Esophagus squamous epithelium (tissue), 5 donors: ENCODE data around the gene ZDHHC14. TPM values are rescaled to one million over a fixed set of nuclear protein-coding genes. Genes with fewer than 3 reads are reported as not detected.
A peak's percentile ranks its signal among the peaks of the same experiment; 100 is the strongest.

ENCODE experiments used
- DNase-seq: peaks from one replicate; lab custom pipeline; 2025; lab: John Stamatoyannopoulos, UW
- H3K27ac ChIP-seq, 4 donors: fragments of 200-600 bp; sonication (generic); one replicate each; pipeline ENCODE4 v1.5.1; 2016 to 2019; ENCODE audit warnings: mild to moderate bottlenecking in 1 of 4
- H3K27me3 ChIP-seq, 4 donors: fragments of 200-600 bp; sonication (generic); 1 replicate in 3 of 4; 2 replicates in 1 of 4; pipeline versions ENCODE4 v1.5.1 to v1.6.0; 2017 to 2021; ENCODE audit warnings: antibody characterized with exemption in 1 of 4
- H3K36me3 ChIP-seq, 3 donors: fragments of 200-600 bp; sonication (generic); one replicate each; pipeline ENCODE4 v1.5.1; 2016 to 2019
- H3K4me1 ChIP-seq, 3 donors: fragments of 200-600 bp; sonication (generic); one replicate each; pipeline ENCODE4 v1.5.1; 2017 to 2019
- H3K4me3 ChIP-seq, 4 donors: fragments of 200-600 bp; sonication (generic); 1 replicate in 3 of 4; 2 replicates in 1 of 4; pipeline ENCODE4 v1.5.1; 2016 to 2019; ENCODE audit warnings: mild to moderate bottlenecking in 2 of 4, moderate library complexity in 1 of 4
- H3K9me3 ChIP-seq, 3 donors: fragments of 200-600 bp; sonication (generic); one replicate each; pipeline ENCODE4 v1.5.1; 2016 to 2019
- POLR2A ChIP-seq, 4 donors: fragments of 450-650 bp; IDR thresholded peaks; one replicate each; pipeline ENCODE4 v1.6.1; 2017; ENCODE audit warnings: antibody characterized with exemption in 4 of 4, mild to moderate bottlenecking in 4 of 4, moderate library complexity in 3 of 4
- WGBS, 2 donors: methylation state at CpG; one replicate each; pipeline ENCODE4 v1.1.5; 2018; 5-methylcytosine and 5-hydroxymethylcytosine counted together
- intact Hi-C: fragments of 100-400 bp; cut with DNase I; formaldehyde crosslinking; loops from one replicate; pipeline ENCODE4 v1.15.0; 2022
- total RNA-seq, 4 donors: library from RNA; depleted of rRNA; stranded (reverse); fragments of >200 nt; gene quantifications; one replicate each; pipeline ENCODE4 v1.1.0, GENCODE V29; 2016
- TF ChIP-seq, protein P1 (sequence below), 6 experiments: fragments of 450-650 bp in 4 of 6; fragments of 200-600 bp in 2 of 6; sonication (generic) in 2 of 6; IDR thresholded peaks; one replicate each; pipeline ENCODE4 v1.5.1; 2016 to 2019; ENCODE audit warnings: antibody characterized with exemption in 6 of 6, mild to moderate bottlenecking in 4 of 6, moderate library complexity in 4 of 6
- donor health status: DM: yes; HTN: yes; CAD: no.

The ZDHHC14 gene
- total RNA-seq, 4 donors from 2014 or later, result 6.1 to 15.6 (median 6.9) TPM

- Histone ChIP-seq H3K4me3 (peak overlapping the region; percentile 88 to 97 (median 96)), H3K27ac (peak overlapping the region; percentile 89 to 95 (median 92)), H3K27me3 (no peaks in the 10 kb centered on the region), H3K9me3 (no peaks in the 10 kb centered on the region), H3K36me3 (no peaks in the 10 kb centered on the region), H3K4me1 (peaks cover 5 to 29% (median 14%) of the 10 kb centered on the region in 3 donors)
- DNase-seq, result peak; percentile 65
- WGBS, 2 donors, result 0 to 1% methylated on average over 6 to 15 of the region's 45 CpGs
- intact Hi-C loops, result no loop called here
- TF ChIP-seq, protein P1, sequence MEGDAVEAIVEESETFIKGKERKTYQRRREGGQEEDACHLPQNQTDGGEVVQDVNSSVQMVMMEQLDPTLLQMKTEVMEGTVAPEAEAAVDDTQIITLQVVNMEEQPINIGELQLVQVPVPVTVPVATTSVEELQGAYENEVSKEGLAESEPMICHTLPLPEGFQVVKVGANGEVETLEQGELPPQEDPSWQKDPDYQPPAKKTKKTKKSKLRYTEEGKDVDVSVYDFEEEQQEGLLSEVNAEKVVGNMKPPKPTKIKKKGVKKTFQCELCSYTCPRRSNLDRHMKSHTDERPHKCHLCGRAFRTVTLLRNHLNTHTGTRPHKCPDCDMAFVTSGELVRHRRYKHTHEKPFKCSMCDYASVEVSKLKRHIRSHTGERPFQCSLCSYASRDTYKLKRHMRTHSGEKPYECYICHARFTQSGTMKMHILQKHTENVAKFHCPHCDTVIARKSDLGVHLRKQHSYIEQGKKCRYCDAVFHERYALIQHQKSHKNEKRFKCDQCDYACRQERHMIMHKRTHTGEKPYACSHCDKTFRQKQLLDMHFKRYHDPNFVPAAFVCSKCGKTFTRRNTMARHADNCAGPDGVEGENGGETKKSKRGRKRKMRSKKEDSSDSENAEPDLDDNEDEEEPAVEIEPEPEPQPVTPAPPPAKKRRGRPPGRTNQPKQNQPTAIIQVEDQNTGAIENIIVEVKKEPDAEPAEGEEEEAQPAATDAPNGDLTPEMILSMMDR (IDR thresholded peaks at IDR 0.05), result peak in 1 of 6 experiments; percentile 4
- peak in 1 of 4 donors; percentile 30 for TF ChIP-seq POLR2A (IDR thresholded peaks at IDR 0.05)
Observed at GRCh38 chr6:157379656-157380457, 1.1 kb upstream of the ZDHHC14 start.

DNA sequence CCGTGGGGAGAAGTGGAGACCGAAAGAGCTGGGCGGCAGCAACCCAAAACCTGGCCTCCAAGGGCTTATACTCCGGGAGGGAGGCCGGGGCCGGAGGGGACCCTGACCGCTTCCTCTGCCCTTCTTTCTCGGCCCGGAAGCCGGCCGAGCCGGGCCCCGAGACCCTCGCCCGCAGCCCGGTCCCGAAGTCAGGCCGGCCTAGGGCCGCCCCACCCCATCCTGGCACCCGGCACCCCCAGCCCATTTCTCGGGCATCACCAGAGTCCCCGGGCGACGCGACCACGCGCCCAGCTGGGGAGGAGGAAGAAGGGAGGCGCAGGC is 572 bp upstream of the ZDHHC14 start:
- H3K36me3 ChIP-seq, result no peaks in the 10 kb centered on the region
- WGBS, 2 donors, result 0% methylated on average over 6 of the region's 28 CpGs; no CpG with 5 or more reads in 1 of the 2 donors
- H3K4me1 ChIP-seq, result peaks cover 5 to 29% (median 14%) of the 10 kb centered on the region in 3 donors
- intact Hi-C loops, result no loop called here
- no peaks in the 10 kb centered on the region for H3K27me3 ChIP-seq
- H3K9me3 ChIP-seq, result no peaks in the 10 kb centered on the region
- peak overlapping the region; percentile 89 to 95 (median 92) for H3K27ac ChIP-seq
- H3K4me3 ChIP-seq, result peak overlapping the region; percentile 88 to 97 (median 96)
- no peak for DNase-seq
- TF ChIP-seq, protein P1 (IDR thresholded peaks at IDR 0.05), result no peak
- no peak for TF ChIP-seq POLR2A (IDR thresholded peaks at IDR 0.05)

DNA sequence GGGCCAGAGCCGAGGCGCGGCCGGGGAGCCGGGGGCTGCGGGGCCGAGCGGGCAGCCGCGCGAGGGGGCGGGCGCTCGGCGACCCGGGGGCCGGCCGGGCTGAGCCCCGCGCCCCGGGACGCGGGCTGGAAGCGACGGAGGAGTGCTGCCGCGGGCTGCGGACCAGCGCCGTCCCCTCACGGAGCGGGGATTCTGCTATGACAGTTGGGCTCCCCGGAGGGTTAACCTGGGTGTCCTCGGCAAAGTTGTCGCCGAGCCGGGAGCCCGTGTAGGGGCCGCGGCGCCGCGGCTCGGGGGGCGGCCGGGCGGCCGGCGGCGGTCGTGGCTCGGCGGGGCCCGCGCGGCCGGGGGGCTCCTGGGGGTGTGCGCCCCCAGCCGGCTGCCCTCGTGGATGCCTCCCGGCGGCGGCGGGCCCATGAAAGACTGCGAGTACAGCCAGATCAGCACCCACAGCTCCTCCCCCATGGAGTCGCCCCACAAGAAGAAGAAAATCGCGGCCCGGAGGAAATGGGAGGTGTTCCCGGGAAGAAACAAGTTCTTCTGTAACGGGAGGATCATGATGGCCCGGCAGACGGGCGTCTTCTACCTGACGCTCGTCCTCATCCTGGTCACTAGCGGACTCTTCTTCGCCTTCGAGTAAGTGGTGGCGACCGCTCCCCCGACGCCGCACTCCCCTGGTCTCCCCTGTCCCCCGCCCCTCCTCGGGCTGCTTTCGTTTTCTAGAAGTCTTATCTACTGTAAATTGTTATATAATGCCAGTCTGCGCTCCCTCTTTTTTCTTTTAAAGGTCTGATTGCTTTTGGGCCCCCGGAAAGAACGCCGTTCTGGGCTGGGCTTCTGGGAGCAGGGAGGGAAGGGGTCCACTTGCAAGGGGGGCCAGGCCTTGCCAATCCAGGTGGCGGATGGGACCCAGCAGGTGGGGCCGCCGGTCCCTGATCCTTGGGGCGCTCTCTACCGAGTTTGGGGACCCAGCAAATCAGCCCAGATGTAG is 936 bp downstream of the ZDHHC14 start:
- intact Hi-C loops, result no loop called here
- Histone ChIP-seq H3K4me3 (peak overlapping the region; percentile 88 to 97 (median 96)), H3K27ac (peak overlapping the region; percentile 89 to 95 (median 92)), H3K9me3 (no peaks in the 10 kb centered on the region), H3K36me3 (no peaks in the 10 kb centered on the region), H3K4me1 (peaks cover 5 to 29% (median 14%) of the 10 kb centered on the region in 3 donors), H3K27me3 (no peaks in the 10 kb centered on the region)
- WGBS, 2 donors, result 1 to 2% methylated on average over 25 to 28 of the region's 96 CpGs
- no peak for TF ChIP-seq POLR2A (IDR thresholded peaks at IDR 0.05)
- TF ChIP-seq, protein P1 (IDR thresholded peaks at IDR 0.05), result no peak
- no peak for DNase-seq

DNA sequence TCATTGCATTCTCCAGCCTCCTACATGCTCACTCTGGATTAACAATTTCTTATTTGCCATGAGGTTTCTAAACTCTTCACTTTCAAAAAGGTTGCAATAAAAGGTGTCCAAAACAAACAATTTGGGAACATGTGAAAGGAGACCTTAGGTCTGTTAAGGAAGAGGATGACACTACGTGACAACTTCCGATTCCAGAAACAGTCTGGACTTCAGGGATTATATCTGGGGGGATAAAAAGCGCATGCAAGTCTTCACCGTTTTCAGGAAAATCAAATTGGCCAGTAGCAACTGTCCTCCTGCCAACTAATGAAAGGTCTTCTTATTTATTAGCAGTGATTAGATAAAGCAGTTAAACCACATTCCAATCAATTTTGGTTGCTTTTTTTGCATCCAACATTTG is 1.8 kb downstream of the ZDHHC14 start:
- H3K27ac ChIP-seq, result peak overlapping the region in 1 of 4 donors; percentile 95
- WGBS, 2 donors, result 48 to 50% methylated on average over 4 of the region's 4 CpGs
- H3K36me3 ChIP-seq, result no peaks in the 10 kb centered on the region
- no peaks in the 10 kb centered on the region for H3K9me3 ChIP-seq
- H3K4me1 ChIP-seq, result peaks cover 5 to 29% (median 14%) of the 10 kb centered on the region in 3 donors
- H3K4me3 ChIP-seq, result peak overlapping the region; percentile 88 to 97 (median 96)
- no peaks in the 10 kb centered on the region for H3K27me3 ChIP-seq
- intact Hi-C loops, result no loop called here
- TF ChIP-seq, protein P1 (IDR thresholded peaks at IDR 0.05), result no peak
- no peak for TF ChIP-seq POLR2A (IDR thresholded peaks at IDR 0.05)
- DNase-seq, result no peak
